Cardiac fibroblast (primary cell): Measurements from ENCODE around the gene FAM199X.
"Not testable (repeated sequence)": the region's sequence is repeated elsewhere in the genome, so short reads cannot be mapped to it uniquely, and the experiment has no call there.

Experiments
- DNase-seq, 2 donors: peaks; one replicate each; pipeline versions ENCODE4 v3.0.0 to v3.0.0-alpha.2; 2010; ENCODE audit warnings: low read depth in 2 of 2
- H3K4me3 ChIP-seq, 2 donors: replicated peaks in 1 of 2; 1 replicate in 1 of 2; 2 replicates in 1 of 2; pipeline ENCODE4 v1.5.1; 2011; ENCODE audit warnings: low read depth in 2 of 2, low read length in 2 of 2, mild to moderate bottlenecking in 2 of 2, moderate library complexity in 1 of 2
- CTCF ChIP-seq: IDR thresholded peaks from one replicate; pipeline ENCODE4 v1.5.1; 2011; ENCODE audit warnings: low read depth, mild to moderate bottlenecking, low read length, inconsistent platforms

Gene FAM199X

GRCh38 chrX:104211187-104211586 is 44.9 kb downstream of the FAM199X start:
- DNase-seq: no peak
- no peak overlapping the region for H3K4me3 ChIP-seq
- TF ChIP-seq CTCF: no peak

- H3K4me3 ChIP-seq: not testable (repeated sequence)
These were observed 63.8 kb downstream of the FAM199X start for GRCh38 chrX:104230060-104230459.

More at GRCh38 chrX:104230060-104230459, 63.8 kb downstream of the FAM199X start:
- not testable (repeated sequence) for DNase-seq
